ENCODE measurements around the gene PHACTR1.

DNA sequence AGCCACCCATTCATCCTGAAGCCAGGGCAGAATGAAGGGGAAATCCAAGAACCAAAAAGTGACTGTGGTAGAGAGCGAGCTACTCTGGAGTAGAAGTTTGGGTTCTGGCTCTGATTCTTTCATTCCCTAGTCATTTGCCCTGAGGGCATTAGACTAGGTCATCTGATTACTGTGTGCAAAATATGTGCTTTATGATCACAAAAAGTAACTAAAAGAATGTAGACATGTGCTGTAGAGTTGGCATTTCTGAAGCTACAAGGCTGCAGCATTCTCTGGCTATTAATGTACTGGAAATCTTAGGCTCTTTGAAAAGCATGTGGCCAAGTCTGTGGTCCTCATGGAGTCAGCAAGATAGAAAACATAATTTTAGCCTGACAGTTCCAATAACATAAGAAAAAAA lies 517.6 kb downstream of the PHACTR1 start:
- TF ChIP-seq, protein P1, sequence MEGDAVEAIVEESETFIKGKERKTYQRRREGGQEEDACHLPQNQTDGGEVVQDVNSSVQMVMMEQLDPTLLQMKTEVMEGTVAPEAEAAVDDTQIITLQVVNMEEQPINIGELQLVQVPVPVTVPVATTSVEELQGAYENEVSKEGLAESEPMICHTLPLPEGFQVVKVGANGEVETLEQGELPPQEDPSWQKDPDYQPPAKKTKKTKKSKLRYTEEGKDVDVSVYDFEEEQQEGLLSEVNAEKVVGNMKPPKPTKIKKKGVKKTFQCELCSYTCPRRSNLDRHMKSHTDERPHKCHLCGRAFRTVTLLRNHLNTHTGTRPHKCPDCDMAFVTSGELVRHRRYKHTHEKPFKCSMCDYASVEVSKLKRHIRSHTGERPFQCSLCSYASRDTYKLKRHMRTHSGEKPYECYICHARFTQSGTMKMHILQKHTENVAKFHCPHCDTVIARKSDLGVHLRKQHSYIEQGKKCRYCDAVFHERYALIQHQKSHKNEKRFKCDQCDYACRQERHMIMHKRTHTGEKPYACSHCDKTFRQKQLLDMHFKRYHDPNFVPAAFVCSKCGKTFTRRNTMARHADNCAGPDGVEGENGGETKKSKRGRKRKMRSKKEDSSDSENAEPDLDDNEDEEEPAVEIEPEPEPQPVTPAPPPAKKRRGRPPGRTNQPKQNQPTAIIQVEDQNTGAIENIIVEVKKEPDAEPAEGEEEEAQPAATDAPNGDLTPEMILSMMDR (IDR thresholded peaks at IDR 0.05) = no peak
- no peak for TF ChIP-seq POLR2A (IDR thresholded peaks at IDR 0.05)
- TF ChIP-seq POLR2AphosphoS5 (IDR thresholded peaks at IDR 0.05) = no peak
